Mesothelial cell of epicardium (in vitro differentiated cells): ENCODE results near the gene PHACTR1. TPM values are rescaled to one million over a fixed set of nuclear protein-coding genes. Genes with fewer than 3 reads are reported as not detected.

Source experiments
- DNase-seq, 2 experiments: peaks; one replicate each; pipeline ENCODE4 v3.0.0; 2021; ENCODE audit warnings: low spot score in 2 of 2; ENCODE audit not compliant: unreplicated experiment in 2 of 2
- H3K27ac Mint-ChIP-seq: 2 replicates; pipeline ENCODE4 v1.8.0; 2021; ENCODE audit warnings: mixed read lengths
- H3K27me3 Mint-ChIP-seq: 2 replicates; pipeline ENCODE4 v1.8.0; 2021; ENCODE audit warnings: low read depth, mixed read lengths
- H3K36me3 Mint-ChIP-seq: 2 replicates; pipeline ENCODE4 v1.8.0; 2021; ENCODE audit warnings: mixed read lengths
- H3K4me1 Mint-ChIP-seq: 2 replicates; pipeline ENCODE4 v1.8.0; 2021; ENCODE audit warnings: mixed read lengths
- H3K4me3 Mint-ChIP-seq: 2 replicates; pipeline ENCODE4 v1.8.0; 2021; ENCODE audit warnings: mild to moderate bottlenecking, moderate library complexity, mixed read lengths
- H3K9me3 Mint-ChIP-seq: 2 replicates; pipeline ENCODE4 v1.8.0; 2021; ENCODE audit warnings: mixed read lengths
- CTCF ChIP-seq: fragments of 200-600 bp; sonication (generic); IDR thresholded peaks from one replicate; pipeline ENCODE4 v1.5.0; 2021; ENCODE audit warnings: antibody characterized with exemption; ENCODE audit not compliant: unreplicated experiment
- total RNA-seq: library from RNA; stranded (reverse); gene quantifications from 3 replicates; pipeline ENCODE4 v1.2.1, GENCODE V29; 2021

Gene PHACTR1
- total RNA-seq, 1 donor from 2014 or later, result 0.76 TPM

- Mint-ChIP-seq H3K4me3 (no peak overlapping the region), H3K36me3 (no peaks in the 10 kb centered on the region), H3K9me3 (no peaks in the 10 kb centered on the region), H3K4me1 (peaks cover 4% of the 10 kb centered on the region), H3K27me3 (peaks cover 77% of the 10 kb centered on the region), H3K27ac (no peak overlapping the region)
- no peak for DNase-seq
- no peak for TF ChIP-seq CTCF
These were observed 11.6 kb upstream of the PHACTR1 start for GRCh38 chr6:12704946-12705345.

GRCh38 chr6:12709116-12709515, 7.5 kb upstream of the PHACTR1 start:
- no peak for DNase-seq
- peaks cover 4% of the 10 kb centered on the region for H3K4me1 Mint-ChIP-seq
- TF ChIP-seq CTCF, result no peak
- no peaks in the 10 kb centered on the region for H3K9me3 Mint-ChIP-seq
- H3K4me3 Mint-ChIP-seq, result no peak overlapping the region
- peaks cover 74% of the 10 kb centered on the region for H3K27me3 Mint-ChIP-seq
- H3K36me3 Mint-ChIP-seq, result no peaks in the 10 kb centered on the region
- no peak overlapping the region for H3K27ac Mint-ChIP-seq

GRCh38 chr6:12709556-12710232, 6.9 kb upstream of the PHACTR1 start:
- H3K9me3 Mint-ChIP-seq, result no peaks in the 10 kb centered on the region
- H3K27me3 Mint-ChIP-seq, result peaks cover 70% of the 10 kb centered on the region
- no peak overlapping the region for H3K4me3 Mint-ChIP-seq
- DNase-seq, result no peak
- H3K36me3 Mint-ChIP-seq, result no peaks in the 10 kb centered on the region
- no peak for TF ChIP-seq CTCF
- peaks cover 4% of the 10 kb centered on the region for H3K4me1 Mint-ChIP-seq
- H3K27ac Mint-ChIP-seq, result no peak overlapping the region

DNA sequence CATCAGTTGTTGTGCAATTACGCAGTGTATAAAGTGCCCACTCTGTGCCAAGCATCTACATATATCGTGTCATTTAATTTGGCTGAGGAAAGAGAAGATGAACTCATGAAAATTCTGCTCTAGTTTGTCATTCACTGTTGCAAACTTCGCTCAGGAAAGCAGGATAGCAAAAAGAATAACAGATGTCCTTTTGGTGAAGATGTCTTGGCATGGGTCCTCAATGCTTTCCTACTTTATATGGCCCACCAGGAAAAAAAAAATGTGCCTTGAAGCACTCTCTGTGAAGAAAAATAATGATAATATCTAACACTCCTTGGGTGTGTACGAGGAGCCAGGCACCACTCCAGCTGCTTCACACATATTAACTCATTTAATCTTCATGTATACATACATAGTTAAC, 5.6 kb upstream of the PHACTR1 start:
- DNase-seq, result no peak

DNA sequence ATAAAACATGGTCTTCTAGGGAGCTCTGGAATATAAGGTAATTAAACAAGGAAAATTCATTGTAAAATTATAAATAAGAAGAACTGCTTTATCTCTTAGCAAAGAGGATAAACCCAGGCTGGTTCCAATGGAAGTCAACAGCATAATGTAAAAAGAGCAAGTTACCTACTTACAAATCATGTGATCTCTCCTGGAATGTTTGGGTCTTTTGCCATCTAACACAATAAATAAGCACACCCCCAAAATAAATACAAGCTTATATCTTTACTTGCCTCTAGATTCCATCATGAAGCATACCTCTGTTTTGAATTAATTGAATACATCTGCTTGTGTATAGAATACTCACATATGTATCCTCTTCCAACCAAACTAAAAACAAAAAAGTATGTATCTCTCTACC, 2.5 kb upstream of the PHACTR1 start:
- Mint-ChIP-seq H3K4me1 (peaks cover 24% of the 10 kb centered on the region), H3K9me3 (no peaks in the 10 kb centered on the region), H3K4me3 (no peak overlapping the region), H3K36me3 (no peaks in the 10 kb centered on the region), H3K27me3 (peaks cover 42% of the 10 kb centered on the region), H3K27ac (no peak overlapping the region)
- no peak for DNase-seq
- TF ChIP-seq CTCF, result no peak

More for the DNA sequence above, 5.6 kb upstream of the PHACTR1 start:
- H3K9me3 Mint-ChIP-seq, result no peaks in the 10 kb centered on the region
- no peak overlapping the region for H3K4me3 Mint-ChIP-seq
- H3K27me3 Mint-ChIP-seq, result peaks cover 64% of the 10 kb centered on the region
- no peak overlapping the region for H3K27ac Mint-ChIP-seq
- peaks cover 4% of the 10 kb centered on the region for H3K4me1 Mint-ChIP-seq
- no peaks in the 10 kb centered on the region for H3K36me3 Mint-ChIP-seq
- no peak for TF ChIP-seq CTCF
